ENCODE measurements around the gene SVBP.

- TF ChIP-seq EZH2phosphoT487 (IDR thresholded peaks at IDR 0.05; ENCODE audit: insufficient read depth, low read depth): no peak
- TF ChIP-seq EZH2 (IDR thresholded peaks at IDR 0.05; ENCODE audit: insufficient read depth, poor library complexity, severe bottlenecking): no peak
Observed at GRCh38 chr1:42848823-42849537, 31.8 kb upstream of the SVBP start.
